Measurements from ENCODE around the gene CASP2. TPM values are rescaled to one million over a fixed set of nuclear protein-coding genes. Genes with fewer than 3 reads are reported as not detected.
A peak's percentile ranks its signal among the peaks of the same experiment; 100 is the strongest.

CASP2 gene
- total and polyA plus RNA-seq, 2 of the 13 experiments (the other 11 are each of a cell fraction or from before 2014, with no cell fraction given), result 10.2 to 13.7 TPM

- TF ChIP-seq ATF7 (IDR thresholded peaks at IDR 0.05) (no peak), ATF7 (CRISPR knock-in tag; IDR thresholded peaks at IDR 0.05) (no peak), HNF4A (CRISPR knock-in tag; IDR thresholded peaks at IDR 0.05) (peak; percentile 99), ZKSCAN1 (IDR thresholded peaks at IDR 0.05; ENCODE audit: low read length) (no peak), ZNF83 (CRISPR knock-in tag; IDR thresholded peaks at IDR 0.05; ENCODE audit: borderline replicate concordance) (no peak), PRMT3 (CRISPR knock-in tag; IDR thresholded peaks at IDR 0.05; ENCODE audit: borderline replicate concordance, low read depth) (no peak), ZNF704 (CRISPR knock-in tag; IDR thresholded peaks at IDR 0.05; ENCODE audit: borderline replicate concordance) (no peak), HDAC1 (CRISPR knock-in tag; IDR thresholded peaks at IDR 0.05) (peak; percentile 34; the same call in 1 of the 2 replicates), ZFX (CRISPR knock-in tag; IDR thresholded peaks at IDR 0.05; ENCODE audit: low read depth) (peak; percentile 15; the same call in 1 of the 2 replicates), ZNF598 (CRISPR knock-in tag; IDR thresholded peaks at IDR 0.05; ENCODE audit: borderline replicate concordance) (no peak), PRDM15 (CRISPR knock-in tag; IDR thresholded peaks at IDR 0.05) (no peak), ZNF24 (IDR thresholded peaks at IDR 0.05) (no peak), ZNF543 (CRISPR knock-in tag; IDR thresholded peaks at IDR 0.05) (no peak), ZNF563 (CRISPR knock-in tag; IDR thresholded peaks at IDR 0.05) (no peak), U2AF2 (IDR thresholded peaks at IDR 0.05; ENCODE audit: low read depth, low read length) (no peak), ZNF121 (CRISPR knock-in tag; IDR thresholded peaks at IDR 0.05) (peak; percentile 96), THAP9 (CRISPR knock-in tag; IDR thresholded peaks at IDR 0.05; ENCODE audit: borderline replicate concordance) (no peak), ZNF431 (CRISPR knock-in tag; IDR thresholded peaks at IDR 0.05; ENCODE audit: borderline replicate concordance, low read depth) (no peak)
- TF ChIP-seq, protein P1, sequence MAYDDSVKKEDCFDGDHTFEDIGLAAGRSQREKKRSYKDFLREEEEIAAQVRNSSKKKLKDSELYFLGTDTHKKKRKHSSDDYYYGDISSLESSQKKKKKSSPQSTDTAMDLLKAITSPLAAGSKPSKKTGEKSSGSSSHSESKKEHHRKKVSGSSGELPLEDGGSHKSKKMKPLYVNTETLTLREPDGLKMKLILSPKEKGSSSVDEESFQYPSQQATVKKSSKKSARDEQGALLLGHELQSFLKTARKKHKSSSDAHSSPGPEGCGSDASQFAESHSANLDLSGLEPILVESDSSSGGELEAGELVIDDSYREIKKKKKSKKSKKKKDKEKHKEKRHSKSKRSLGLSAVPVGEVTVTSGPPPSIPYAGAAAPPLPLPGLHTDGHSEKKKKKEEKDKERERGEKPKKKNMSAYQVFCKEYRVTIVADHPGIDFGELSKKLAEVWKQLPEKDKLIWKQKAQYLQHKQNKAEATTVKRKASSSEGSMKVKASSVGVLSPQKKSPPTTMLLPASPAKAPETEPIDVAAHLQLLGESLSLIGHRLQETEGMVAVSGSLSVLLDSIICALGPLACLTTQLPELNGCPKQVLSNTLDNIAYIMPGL (CRISPR knock-in tag; IDR thresholded peaks at IDR 0.05; ENCODE audit: borderline replicate concordance in 1 of 2, low read depth in 1 of 2), result peak in 1 of 2 experiments; percentile 42; a peak in 1 of 4 replicates
Observed at GRCh38 chr7:143248761-143249354, 39.3 kb upstream of the CASP2 start (continued).
